Fibroblast of lung (primary cell): ENCODE data around the gene MYL4.

ENCODE experiments used
- CTCF ChIP-seq, 2 donors: IDR thresholded peaks in 1 of 2; conservative IDR thresholded peaks in 1 of 2; 1 replicate in 1 of 2; 2 replicates in 1 of 2; pipeline ENCODE4 v1.5.1; 2011 to 2012; ENCODE audit warnings: low read length in 2 of 2, control low read depth in 1 of 2, inconsistent platforms in 1 of 2, low read depth in 1 of 2, mild to moderate bottlenecking in 1 of 2
- EZH2 ChIP-seq: IDR thresholded peaks from 2 replicates; pipeline ENCODE4 v1.5.1; 2012; ENCODE audit warnings: low read length, control low read depth, mild to moderate bottlenecking; ENCODE audit errors: missing control alignments

- TF ChIP-seq CTCF (conservative IDR thresholded peaks at IDR 0.05 in 1 of 2, IDR thresholded peaks at IDR 0.05 in 1 of 2; ENCODE audit: low read depth in 1 of 2, low read length in 2 of 2) (no peak), EZH2 (no peak)
Measured at GRCh38 chr17:47210105-47210504, 957 bp downstream of the MYL4 start.
